IMR-90 (cell line): ENCODE results near the gene WBP1L. TPM values are rescaled to one million over a fixed set of nuclear protein-coding genes. Genes with fewer than 3 reads are reported as not detected.
"Not testable (repeated sequence)": the region's sequence is repeated elsewhere in the genome, so short reads cannot be mapped to it uniquely, and the experiment has no call there.

Source experiments
- ATAC-seq: fragments of 200-7000 bp; cut with Tn5 transposase; 2 replicates; pipeline ENCODE4 v1.9.1; 2020; ENCODE audit warnings: low read depth, mild to moderate bottlenecking, moderate library complexity
- BruUV-seq: library from RNA; stranded (reverse); fragments of 400-500 nt; replicated peaks from 2 replicates; lab custom pipeline; 2021; lab: Mats Ljungman, UMichigan
- CTCF ChIA-PET: fragments of 300-600 bp; formaldehyde crosslinking; extraction: SDS; loops from one replicate; lab custom pipeline; 2021; ENCODE audit warnings: antibody characterized with exemption; lab: Yijun Ruan, JAX
- POLR2A ChIA-PET: fragments of 300-600 bp; sonication (Branson Sonifier 250); formaldehyde crosslinking; loops from one replicate; lab custom pipeline; 2022; ENCODE audit warnings: antibody characterized with exemption; ENCODE audit not compliant: unreplicated experiment; lab: Charles Lee
- DNase-seq: peaks from one replicate; pipeline ENCODE4 v3.0.0; 2013
- H2AFZ ChIP-seq: replicated peaks from 2 replicates; pipeline ENCODE3; 2013; ENCODE audit warnings: low read length, mild to moderate bottlenecking; ENCODE audit not compliant: poor library complexity
- H2AK5ac ChIP-seq: 2 replicates; pipeline ENCODE4 v1.6.1; 2013; ENCODE audit warnings: low read depth, low read length, inconsistent platforms
- H2AK9ac ChIP-seq: replicated peaks from 2 replicates; pipeline ENCODE3; 2013; ENCODE audit warnings: mild to moderate bottlenecking, low read depth, low read length, moderate library complexity; ENCODE audit not compliant: poor library complexity
- H2BK120ac ChIP-seq: 2 replicates; pipeline ENCODE4 v1.6.1; 2013; ENCODE audit warnings: low read depth, low read length, inconsistent platforms
- H2BK15ac ChIP-seq: 3 replicates; pipeline ENCODE4 v1.6.1; 2013; ENCODE audit warnings: low read depth, low read length, inconsistent platforms
- H2BK20ac ChIP-seq: 2 replicates; pipeline ENCODE4 v1.6.1; 2013; ENCODE audit warnings: low read depth, mild to moderate bottlenecking, inconsistent platforms, low read length, moderate library complexity
- H2BK5ac ChIP-seq: 2 replicates; pipeline ENCODE4 v1.6.1; 2013; ENCODE audit warnings: mild to moderate bottlenecking, low read depth, low read length, inconsistent platforms; ENCODE audit not compliant: poor library complexity, severe bottlenecking
- H3K14ac ChIP-seq: replicated peaks from 2 replicates; pipeline ENCODE4 v1.6.1; 2013; ENCODE audit warnings: low read depth, low read length, inconsistent platforms
- H3K18ac ChIP-seq: 2 replicates; pipeline ENCODE4 v1.6.1; 2013; ENCODE audit warnings: low read depth, low read length, control low read depth
- H3K23ac ChIP-seq: 2 replicates; pipeline ENCODE4 v1.6.1; 2013; ENCODE audit warnings: low read depth, low read length, inconsistent platforms
- H3K27ac ChIP-seq: 2 replicates; pipeline ENCODE4 v1.5.1; 2013; ENCODE audit warnings: mild to moderate bottlenecking, control low read depth, low read length; ENCODE audit not compliant: insufficient read depth
- H3K27me3 ChIP-seq: 2 replicates; pipeline ENCODE4 v1.6.1; 2013; ENCODE audit warnings: low read length; ENCODE audit not compliant: control insufficient read depth, insufficient read depth
- H3K36me3 ChIP-seq: 2 replicates; pipeline ENCODE4 v1.6.1; 2013; ENCODE audit warnings: low read length, mixed read lengths; ENCODE audit not compliant: control insufficient read depth, insufficient read depth
- H3K4ac ChIP-seq: 2 replicates; pipeline ENCODE4 v1.6.1; 2013; ENCODE audit warnings: low read depth, low read length, inconsistent platforms
- H3K4me1 ChIP-seq: 2 replicates; pipeline ENCODE4 v1.6.1; 2013; ENCODE audit warnings: low read length, mixed read lengths; ENCODE audit not compliant: control insufficient read depth, insufficient read depth
- H3K4me2 ChIP-seq: 2 replicates; pipeline ENCODE4 v1.6.1; 2013; ENCODE audit warnings: low read depth, mild to moderate bottlenecking, control low read depth, low read length, moderate library complexity
- H3K4me3 ChIP-seq: 2 replicates; pipeline ENCODE4 v1.5.1; 2013; ENCODE audit warnings: low read depth, mild to moderate bottlenecking, control low read depth, low read length, moderate library complexity; ENCODE audit not compliant: insufficient read depth
- H3K56ac ChIP-seq: 2 replicates; pipeline ENCODE4 v1.6.1; 2013; ENCODE audit warnings: low read length, inconsistent platforms; ENCODE audit not compliant: insufficient read depth; ENCODE audit errors: extremely low read depth
- H3K79me1 ChIP-seq, 2 experiments: 2 replicates each; pipeline ENCODE4 v1.6.1; 2013; ENCODE audit warnings: low read length in 2 of 2, inconsistent platforms in 1 of 2, low read depth in 1 of 2
- H3K9ac ChIP-seq: 2 replicates; pipeline ENCODE4 v1.6.1; 2013; ENCODE audit warnings: low read depth, low read length, control low read depth
- H3K9me1 ChIP-seq: 2 replicates; pipeline ENCODE4 v1.6.1; 2013; ENCODE audit warnings: low read length, inconsistent platforms; ENCODE audit not compliant: insufficient read depth
- H3K9me3 ChIP-seq: 2 replicates; pipeline ENCODE4 v1.6.1; 2013; ENCODE audit warnings: low read length; ENCODE audit not compliant: control insufficient read depth, insufficient read depth
- H4K20me1 ChIP-seq: 2 replicates; pipeline ENCODE4 v1.6.1; 2013; ENCODE audit warnings: low read length, inconsistent platforms; ENCODE audit not compliant: insufficient read depth
- H4K5ac ChIP-seq: 2 replicates; pipeline ENCODE4 v1.6.1; 2013; ENCODE audit warnings: mild to moderate bottlenecking, low read depth, low read length, control low read depth
- H4K8ac ChIP-seq, 2 experiments: 2 replicates each; pipeline ENCODE4 v1.6.1; 2013; ENCODE audit warnings: low read depth in 2 of 2, low read length in 2 of 2, control low read depth in 1 of 2, inconsistent platforms in 1 of 2
- H4K91ac ChIP-seq: 2 replicates; pipeline ENCODE4 v1.6.1; 2013; ENCODE audit warnings: low read depth, low read length, inconsistent platforms; ENCODE audit not compliant: insufficient read depth
- WGBS, 2 experiments: methylation state at CpG; one replicate each; pipeline versions ENCODE4 v1.1.5 to v1.1.7; 2013; ENCODE audit warnings: missing lambda C conversion rate in 2 of 2; ENCODE audit not compliant: insufficient read length in 1 of 2; ENCODE audit errors: extremely low coverage in 2 of 2; 5-methylcytosine and 5-hydroxymethylcytosine counted together
- dilution Hi-C: fragments of 300-500 bp; cut with HindIII; formaldehyde crosslinking; loops from one replicate; pipeline ENCODE4 v1.14.3; 2018; ENCODE audit warnings: low sequenced_read_pairs; ENCODE audit not compliant: unreplicated experiment
- in situ Hi-C: fragments of 300-500 bp; cut with MboI; formaldehyde crosslinking; loops from 3 replicates; pipeline ENCODE4 v1.14.3; 2019; ENCODE audit warnings: low sequenced_read_pairs, inconsistent platforms, mixed read lengths
- intact Hi-C: fragments of 100-400 bp; cut with micrococcal nuclease; formaldehyde crosslinking; loops from 2 replicates; pipeline ENCODE4 v1.10.0; 2022
- polyA plus RNA-seq, 3 experiments: library from polyadenylated mRNA; depleted of rRNA; stranded (reverse); fragments of >200 nt; gene quantifications; 2 replicates each; pipeline ENCODE4 v1.2.3, GENCODE V29; 2012; ENCODE audit warnings: low replicate concordance in 1 of 3
- total RNA-seq: library from RNA; depleted of rRNA; stranded (reverse); fragments of >200 nt; gene quantifications from 2 replicates; pipeline ENCODE4 v1.2.3, GENCODE V29; 2012

The WBP1L gene
- total and polyA plus RNA-seq, 2 of the 4 experiments (the other 2 are of a cell fraction): 20.7 to 31.0 TPM

DNA sequence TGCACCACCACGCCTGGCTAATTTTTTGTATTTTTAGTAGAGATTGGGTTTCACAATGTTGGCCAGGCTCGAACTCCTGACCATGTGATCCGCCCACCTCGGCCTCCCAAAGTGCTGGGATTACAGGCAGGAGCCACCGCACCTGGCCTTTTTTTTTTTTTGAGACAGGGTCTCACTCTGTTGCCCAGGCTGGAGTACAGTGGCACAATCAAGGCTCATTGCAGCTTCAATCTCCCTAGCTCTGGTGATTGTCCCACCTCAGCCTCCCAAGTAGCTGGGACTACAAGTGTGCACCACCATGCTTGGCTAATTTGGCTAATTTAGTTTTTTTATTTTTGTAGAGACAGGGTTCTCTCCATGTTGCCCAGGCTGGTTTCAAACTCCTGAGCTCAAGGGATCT, 1.4 kb upstream of the WBP1L start:
- H3K4ac ChIP-seq, H2AK9ac ChIP-seq, H3K4me2 ChIP-seq, BruUV-seq, H2BK120ac ChIP-seq, H3K56ac ChIP-seq, H2AFZ ChIP-seq, H3K9me1 ChIP-seq, H2AK5ac ChIP-seq, H2BK15ac ChIP-seq, H3K18ac ChIP-seq, dilution Hi-C loops, H3K14ac ChIP-seq, H3K36me3 ChIP-seq, H3K4me3 ChIP-seq, H4K91ac ChIP-seq, DNase-seq, CTCF ChIA-PET, H3K23ac ChIP-seq, H2BK5ac ChIP-seq, H3K9ac ChIP-seq, POLR2A ChIA-PET, H3K27ac ChIP-seq, H3K27me3 ChIP-seq, ATAC-seq, in situ Hi-C loops, H4K5ac ChIP-seq, H3K4me1 ChIP-seq, H3K9me3 ChIP-seq, H2BK20ac ChIP-seq: not testable (repeated sequence)
- WGBS, 2 experiments: 95% methylated on average over 3 of the region's 5 CpGs; no CpG with 5 or more reads in 1 of the 2 experiments
- peaks cover 16 to 32% of the 10 kb centered on the region in 2 experiments for H3K79me1 ChIP-seq
- H4K20me1 ChIP-seq: peaks cover 11% of the 10 kb centered on the region; the same call in 1 of the 2 replicates
- H4K8ac ChIP-seq: peak overlapping the region; percentile 99 to 100; a peak in 2 of 4 replicates
- intact Hi-C loops: loop anchor here (5.0 kb wide), 1 partner anchor 40 kb away; no protein-coding TSS in a partner anchor
